NCI-H146 (cell line): ENCODE measurements around the gene STX10.
A peak's percentile ranks its signal among the peaks of the same experiment; 100 is the strongest.
"Not testable (repeated sequence)": the region's sequence is repeated elsewhere in the genome, so short reads cannot be mapped to it uniquely, and the experiment has no call there.

Experiments used
- DNase-seq: peaks from one replicate; lab custom pipeline; 2025; lab: John Stamatoyannopoulos, UW

The STX10 gene

GRCh38 chr19:13150187-13150930 is at the start of gene STX10, which contains the start of gene IER2:
STX10 (minus strand) TSS chr19:13150375; CDS start chr19:13150173, 202 bp downstream.
IER2 (plus strand) TSS chr19:13150411; CDS start chr19:13153187, 2,776 bp downstream.
- peak; percentile 97 for DNase-seq

- no peak for DNase-seq
Measured at GRCh38 chr19:13198634-13199033, 48.5 kb upstream of the STX10 start.

- DNase-seq: peak; percentile 58
Measured at GRCh38 chr19:13195678-13196077, 45.5 kb upstream of the STX10 start.

GRCh38 chr19:13190781-13191540 is 40.8 kb upstream of the STX10 start:
- no peak for DNase-seq

GRCh38 chr19:13189600-13189999 is 39.4 kb upstream of the STX10 start:
- DNase-seq: no peak

- DNase-seq: no peak
Measured at GRCh38 chr19:13187419-13187818, 37.2 kb upstream of the STX10 start.

GRCh38 chr19:13186688-13187087 is 36.5 kb upstream of the STX10 start:
- not testable (repeated sequence) for DNase-seq

GRCh38 chr19:13185763-13186657 is 35.8 kb upstream of the STX10 start:
- peak; percentile 68 for DNase-seq

GRCh38 chr19:13184926-13185325 is 34.8 kb upstream of the STX10 start:
- DNase-seq: not testable (repeated sequence)

- no peak for DNase-seq
Measured at GRCh38 chr19:13181747-13182388, 31.7 kb upstream of the STX10 start.

- not testable (repeated sequence) for DNase-seq
Measured at GRCh38 chr19:13178291-13178690, 28.1 kb upstream of the STX10 start.

- DNase-seq: not testable (repeated sequence)
Measured at GRCh38 chr19:13177584-13177983, 27.4 kb upstream of the STX10 start.

GRCh38 chr19:13176345-13176744 is 26.2 kb upstream of the STX10 start:
- DNase-seq: no peak

- DNase-seq: no peak
Measured at GRCh38 chr19:13173139-13173737, 23.1 kb upstream of the STX10 start.

GRCh38 chr19:13172346-13173138 is 22.4 kb upstream of the STX10 start:
- DNase-seq: no peak

GRCh38 chr19:13171146-13171545 is 21.0 kb upstream of the STX10 start:
- no peak for DNase-seq

- no peak for DNase-seq
Measured at GRCh38 chr19:13169769-13170168, 19.6 kb upstream of the STX10 start.

- DNase-seq: not testable (repeated sequence)
Measured at GRCh38 chr19:13166151-13166550, 16.0 kb upstream of the STX10 start.

- DNase-seq: no peak
Measured at GRCh38 chr19:13165162-13165997, 15.2 kb upstream of the STX10 start.
